GM12878 (cell line): ENCODE results near the gene NRG4.

Experiments used
- ATF7 ChIP-seq: fragments of 450-650 bp; IDR thresholded peaks from 2 replicates; pipeline ENCODE4 v1.6.1; 2016; ENCODE audit warnings: low read depth, mild to moderate bottlenecking
- CBFB ChIP-seq: IDR thresholded peaks from 2 replicates; pipeline ENCODE4 v1.6.1; 2016; ENCODE audit warnings: antibody characterized with exemption, low read depth
- CEBPB ChIP-seq, 2 experiments: fragments of 150-350 bp in 1 of 2; IDR thresholded peaks; 2 replicates each; pipeline ENCODE4 v1.6.1; 2012 to 2014; ENCODE audit warnings: low read depth in 2 of 2, low read length in 2 of 2, borderline replicate concordance in 1 of 2, inconsistent platforms in 1 of 2
- CREB1 ChIP-seq: IDR thresholded peaks from 2 replicates; pipeline ENCODE4 v1.6.1; 2012; ENCODE audit warnings: low read depth, mild to moderate bottlenecking, inconsistent platforms
- CTCF ChIP-seq, 3 experiments: IDR thresholded peaks in 2 of 3; conservative IDR thresholded peaks in 1 of 3; 2 replicates each; pipeline ENCODE4 v1.5.1; 2011; ENCODE audit warnings: low read depth in 3 of 3, low read length in 3 of 3, mild to moderate bottlenecking in 3 of 3, control low read depth in 2 of 3, moderate library complexity in 2 of 3, inconsistent platforms in 1 of 3, mixed read lengths in 1 of 3; ENCODE audit not compliant: control insufficient read depth in 2 of 3, insufficient read depth in 1 of 3; ENCODE audit errors: extremely low read depth in 1 of 3
- EZH2 ChIP-seq: IDR thresholded peaks from 2 replicates; pipeline ENCODE4 v1.6.1; 2012; ENCODE audit warnings: low read depth, mild to moderate bottlenecking, control low read depth, inconsistent platforms, low read length, borderline replicate concordance; ENCODE audit not compliant: control insufficient read depth
- FOXM1 ChIP-seq: IDR thresholded peaks from 2 replicates; pipeline ENCODE4 v1.6.1; 2012; ENCODE audit warnings: low read depth, mild to moderate bottlenecking, inconsistent platforms, low read length, moderate library complexity
- HDAC2 ChIP-seq: fragments of 200-600 bp; sonication (generic); IDR thresholded peaks from 2 replicates; pipeline ENCODE4 v1.6.1; 2017
- MYC ChIP-seq: IDR thresholded peaks from 2 replicates; pipeline ENCODE4 v1.6.1; 2011; ENCODE audit warnings: mild to moderate bottlenecking, low read length, moderate library complexity, inconsistent platforms; ENCODE audit not compliant: insufficient read depth, insufficient replicate concordance, insufficient read length, severe bottlenecking
- NR2C2 ChIP-seq: IDR thresholded peaks from 2 replicates; pipeline ENCODE4 v1.6.1; 2011; ENCODE audit warnings: borderline replicate concordance, low read depth; ENCODE audit not compliant: control insufficient read depth, insufficient read length
- SMC3 ChIP-seq: IDR thresholded peaks from 2 replicates; pipeline ENCODE4 v1.6.1; 2011; ENCODE audit warnings: low read length, improper control_type of control experiment, borderline replicate concordance

GRCh38 chr15:75989875-75990274 is 22.3 kb downstream of the NRG4 start:
- TF ChIP-seq CTCF (IDR thresholded peaks at IDR 0.05 in 2 of 3, conservative IDR thresholded peaks at IDR 0.05 in 1 of 3; ENCODE audit: control insufficient read depth in 2 of 3, extremely low read depth in 1 of 3, insufficient read depth in 1 of 3, low read depth in 3 of 3, low read length in 3 of 3) (no peak), CBFB (no peak), NR2C2 (no peak), EZH2 (no peak), HDAC2 (no peak), MYC (no peak), ATF7 (no peak), SMC3 (no peak), CREB1 (no peak), CEBPB (IDR thresholded peaks at IDR 0.05; ENCODE audit: borderline replicate concordance in 1 of 2, low read depth in 2 of 2, low read length in 2 of 2) (no peak), FOXM1 (no peak)
